LNCAP (cell line): ENCODE data around the gene WDR33.

Experiments used
- TF ChIP-seq, protein P1 (sequence below): fragments of 450-650 bp; IDR thresholded peaks from 2 replicates; pipeline ENCODE4 v1.5.1; 2017; ENCODE audit warnings: mild to moderate bottlenecking

Gene WDR33

DNA sequence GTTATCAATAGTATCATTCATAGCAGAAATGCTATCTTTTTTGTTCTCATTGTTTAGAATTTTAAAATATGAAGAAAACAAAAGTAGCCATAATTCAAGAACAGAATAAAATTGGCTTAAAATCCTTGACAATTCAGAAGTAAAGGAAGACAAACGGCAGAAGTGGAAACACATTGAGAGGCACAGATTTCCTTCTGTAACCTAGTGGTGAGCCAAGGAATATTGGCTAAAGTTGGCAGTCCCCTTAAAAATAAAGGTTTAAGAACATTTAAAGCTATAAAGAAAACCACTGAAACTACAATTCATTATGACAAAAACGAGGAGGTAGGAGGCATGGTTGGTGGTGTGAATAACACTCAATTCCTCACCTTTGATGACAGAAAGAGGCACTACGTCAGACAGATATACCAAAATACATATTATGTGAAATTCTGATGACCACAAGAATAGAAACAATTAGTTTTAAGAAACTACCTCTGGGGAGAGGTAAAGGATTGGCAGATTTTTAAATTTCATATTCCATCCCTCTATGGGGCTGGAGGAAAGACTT is 67.4 kb downstream of the WDR33 start:
- TF ChIP-seq, protein P1, sequence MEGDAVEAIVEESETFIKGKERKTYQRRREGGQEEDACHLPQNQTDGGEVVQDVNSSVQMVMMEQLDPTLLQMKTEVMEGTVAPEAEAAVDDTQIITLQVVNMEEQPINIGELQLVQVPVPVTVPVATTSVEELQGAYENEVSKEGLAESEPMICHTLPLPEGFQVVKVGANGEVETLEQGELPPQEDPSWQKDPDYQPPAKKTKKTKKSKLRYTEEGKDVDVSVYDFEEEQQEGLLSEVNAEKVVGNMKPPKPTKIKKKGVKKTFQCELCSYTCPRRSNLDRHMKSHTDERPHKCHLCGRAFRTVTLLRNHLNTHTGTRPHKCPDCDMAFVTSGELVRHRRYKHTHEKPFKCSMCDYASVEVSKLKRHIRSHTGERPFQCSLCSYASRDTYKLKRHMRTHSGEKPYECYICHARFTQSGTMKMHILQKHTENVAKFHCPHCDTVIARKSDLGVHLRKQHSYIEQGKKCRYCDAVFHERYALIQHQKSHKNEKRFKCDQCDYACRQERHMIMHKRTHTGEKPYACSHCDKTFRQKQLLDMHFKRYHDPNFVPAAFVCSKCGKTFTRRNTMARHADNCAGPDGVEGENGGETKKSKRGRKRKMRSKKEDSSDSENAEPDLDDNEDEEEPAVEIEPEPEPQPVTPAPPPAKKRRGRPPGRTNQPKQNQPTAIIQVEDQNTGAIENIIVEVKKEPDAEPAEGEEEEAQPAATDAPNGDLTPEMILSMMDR, result no peak

DNA sequence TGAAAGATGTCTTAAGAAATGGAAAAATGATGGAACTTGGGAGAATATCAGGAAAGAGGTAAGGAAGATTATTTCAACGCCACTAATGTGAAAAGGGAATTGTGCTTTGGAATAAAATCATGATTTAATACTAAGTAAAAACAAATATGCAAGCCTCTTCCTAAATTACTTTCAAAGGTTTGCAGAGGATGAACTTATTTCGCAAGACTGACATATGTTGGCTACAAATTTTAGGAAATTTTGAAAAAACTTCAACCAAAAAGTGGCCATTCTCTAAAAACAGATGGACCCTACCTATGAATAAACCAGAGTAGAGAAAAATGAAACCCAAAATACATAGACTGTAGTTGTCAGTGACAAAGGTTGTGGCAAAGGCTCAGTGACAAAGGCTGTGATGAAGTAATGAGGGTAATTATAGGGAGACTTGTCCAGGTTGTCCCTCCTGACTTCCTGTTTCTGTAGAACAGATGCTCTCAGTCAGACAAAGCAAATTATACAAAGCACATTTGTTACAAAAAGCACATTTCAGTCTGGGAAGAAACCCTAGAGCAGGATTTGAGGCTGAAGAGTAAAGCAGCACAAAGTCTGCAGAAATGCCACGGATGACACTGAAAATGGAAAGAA is 70.2 kb downstream of the WDR33 start:
- TF ChIP-seq, protein P1, result no peak

DNA sequence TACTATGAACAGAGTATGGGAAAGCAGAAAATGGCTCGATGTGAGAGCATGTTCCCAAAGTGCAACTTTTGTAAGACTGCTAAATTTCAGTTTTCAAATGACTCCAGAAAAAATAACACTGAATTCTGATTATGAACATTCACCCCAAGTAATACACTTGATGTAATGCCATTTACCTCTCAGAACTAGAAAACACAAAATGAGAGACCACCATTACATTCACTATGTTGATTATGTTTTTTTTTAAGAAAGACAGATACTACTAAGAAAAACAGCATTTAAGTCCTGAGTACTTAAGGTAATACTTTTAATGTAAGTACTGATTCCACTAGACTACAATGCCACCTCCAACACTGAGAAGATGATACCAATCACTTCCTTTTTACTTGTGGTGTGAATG is 71.2 kb downstream of the WDR33 start:
- TF ChIP-seq, protein P1, result no peak

DNA sequence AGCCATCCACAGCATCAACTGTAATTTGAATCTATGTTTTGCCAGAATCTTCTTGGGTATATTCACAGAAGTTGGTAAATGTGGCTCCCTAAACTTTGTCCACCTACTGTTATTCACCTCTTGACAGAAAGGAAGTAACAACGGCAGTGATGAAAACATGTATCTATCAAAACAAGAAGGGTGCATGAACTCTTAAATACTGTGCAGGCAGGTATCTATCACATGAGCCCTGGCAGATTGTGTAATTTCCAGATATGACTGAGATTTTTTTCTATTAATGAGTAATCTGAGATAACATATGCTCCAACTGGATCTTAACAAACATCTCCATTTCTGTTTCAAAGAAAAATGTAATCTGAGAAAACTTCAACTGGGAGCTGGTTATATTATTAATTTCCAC is 73.1 kb downstream of the WDR33 start:
- TF ChIP-seq, protein P1, result no peak

DNA sequence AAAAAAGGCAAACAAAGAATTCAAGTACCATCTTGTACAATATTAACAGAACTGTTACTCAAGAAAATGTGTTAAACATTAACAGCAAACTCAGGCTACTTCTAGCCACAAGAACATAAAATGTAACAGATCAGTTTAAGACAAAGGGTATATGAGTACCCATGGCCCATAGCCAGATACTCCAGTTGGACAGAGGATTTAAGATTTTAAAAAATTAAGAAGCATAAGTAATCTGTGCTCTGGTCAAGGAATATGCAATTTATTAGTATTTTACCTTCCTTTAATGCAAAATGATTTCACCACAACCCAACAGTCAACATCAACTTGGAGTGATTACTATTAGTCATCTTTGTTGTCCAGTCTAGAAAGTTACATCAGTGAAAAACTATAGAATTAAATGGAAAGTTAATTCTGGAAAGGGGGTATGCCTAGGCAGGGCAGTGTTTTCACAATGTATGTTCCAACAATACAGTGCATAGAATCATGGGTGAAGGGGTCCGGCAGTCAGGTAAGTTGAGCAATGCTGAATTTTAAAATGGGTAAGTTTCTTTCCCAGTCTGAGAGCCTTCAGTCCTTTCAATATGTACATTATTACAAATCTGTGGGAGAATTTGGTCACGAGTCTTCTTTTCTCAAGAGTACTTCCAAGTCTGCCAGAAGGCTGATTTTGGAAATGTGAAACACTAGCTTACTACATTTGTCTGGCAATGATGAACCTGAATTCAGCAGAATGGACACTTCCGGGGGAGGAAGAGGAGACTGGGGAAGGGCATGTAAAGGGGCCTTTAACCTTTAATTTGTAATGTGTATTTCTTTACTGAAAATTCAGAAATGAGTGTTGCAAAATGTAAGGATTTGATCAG is 75.2 kb downstream of the WDR33 start:
- TF ChIP-seq, protein P1, result no peak

DNA sequence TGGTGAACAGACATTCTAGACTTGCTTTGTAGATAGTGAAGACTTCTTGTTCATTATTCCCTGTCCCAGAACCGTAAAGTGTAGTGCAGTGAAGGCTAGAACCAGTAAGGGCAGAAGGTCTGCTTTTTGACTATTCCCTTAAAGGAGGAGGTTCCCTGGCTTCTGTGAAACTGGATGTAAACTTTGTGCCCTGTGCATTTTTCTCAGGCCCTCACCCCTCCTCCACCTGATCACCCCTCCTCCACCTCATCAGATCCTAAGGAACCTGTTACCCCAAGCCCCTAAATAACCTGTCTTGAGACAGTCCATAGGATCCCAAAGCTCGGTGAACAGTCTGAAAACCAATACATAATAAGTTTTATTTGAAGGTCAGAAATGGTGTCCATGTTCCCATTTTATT is 75.9 kb downstream of the WDR33 start:
- TF ChIP-seq, protein P1, result no peak

DNA sequence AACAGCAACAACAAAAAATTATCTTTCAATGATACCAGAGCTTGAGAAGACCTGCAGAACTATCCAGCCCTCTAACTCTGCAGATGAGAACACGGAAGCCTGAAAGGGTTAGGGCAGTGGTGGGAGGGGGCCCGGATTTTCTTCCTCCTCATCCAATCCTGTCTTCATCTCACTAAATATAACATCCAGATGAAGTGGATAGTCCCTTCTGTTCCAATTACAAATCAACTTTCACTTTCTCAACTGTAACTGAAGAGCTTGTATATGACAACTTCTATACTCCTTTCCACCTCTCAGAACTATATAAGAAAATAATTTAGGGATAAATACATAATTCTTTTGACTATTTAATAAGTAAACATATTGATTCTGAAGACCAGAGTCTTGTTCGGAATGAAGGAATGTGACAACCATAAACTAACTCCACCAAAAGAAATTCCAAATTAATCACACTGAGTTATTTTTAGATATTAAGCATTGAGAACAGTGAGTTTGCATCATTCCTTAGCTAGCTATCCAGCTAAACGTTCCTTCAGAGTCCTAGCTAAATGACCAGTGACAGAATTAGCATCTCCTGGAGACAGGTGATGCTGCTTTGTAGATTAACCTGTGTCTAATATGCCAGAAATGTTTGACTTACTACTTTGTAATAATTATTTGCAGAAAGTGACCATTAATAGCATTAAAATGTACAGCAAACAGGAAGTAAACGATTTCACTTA is 77.0 kb downstream of the WDR33 start:
- TF ChIP-seq, protein P1, result no peak
